HUDEP-2 (cell line): ENCODE data around the gene NR2F6.

Experiments used
- DNase-seq, 76 experiments: peaks; one replicate each; lab custom pipeline; 2025; ENCODE audit not compliant: unreplicated experiment in 76 of 76; lab: John Stamatoyannopoulos, UW

The NR2F6 gene

DNA sequence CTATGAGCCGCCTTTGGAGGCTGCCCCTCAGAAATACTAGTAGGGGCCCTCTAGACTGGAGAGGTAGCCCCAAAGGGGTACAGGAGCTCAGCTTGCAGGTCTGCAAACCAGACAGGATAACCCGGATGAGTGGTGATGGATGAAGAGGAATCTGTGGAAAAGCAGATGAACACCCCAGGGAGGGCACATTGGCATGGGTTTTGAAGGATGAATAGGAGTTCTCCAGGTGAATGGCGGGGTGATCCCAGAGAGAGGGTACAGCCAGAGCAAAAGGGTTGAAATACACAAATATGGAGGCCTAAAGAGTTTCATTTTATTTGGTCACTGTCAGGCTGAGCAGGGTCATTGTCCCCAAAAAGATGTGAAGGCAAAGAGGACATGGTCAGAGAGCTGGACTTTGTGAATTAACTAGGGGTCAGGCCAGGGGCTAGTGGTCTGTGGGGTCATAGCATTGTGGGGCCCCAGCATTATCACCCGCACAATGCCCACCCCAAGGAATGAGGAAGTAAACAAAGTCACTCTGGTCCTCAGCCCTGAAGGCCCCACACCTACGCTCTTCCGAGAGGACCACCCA is 4.8 kb downstream of the NR2F6 start:
- no peak for DNase-seq

DNA sequence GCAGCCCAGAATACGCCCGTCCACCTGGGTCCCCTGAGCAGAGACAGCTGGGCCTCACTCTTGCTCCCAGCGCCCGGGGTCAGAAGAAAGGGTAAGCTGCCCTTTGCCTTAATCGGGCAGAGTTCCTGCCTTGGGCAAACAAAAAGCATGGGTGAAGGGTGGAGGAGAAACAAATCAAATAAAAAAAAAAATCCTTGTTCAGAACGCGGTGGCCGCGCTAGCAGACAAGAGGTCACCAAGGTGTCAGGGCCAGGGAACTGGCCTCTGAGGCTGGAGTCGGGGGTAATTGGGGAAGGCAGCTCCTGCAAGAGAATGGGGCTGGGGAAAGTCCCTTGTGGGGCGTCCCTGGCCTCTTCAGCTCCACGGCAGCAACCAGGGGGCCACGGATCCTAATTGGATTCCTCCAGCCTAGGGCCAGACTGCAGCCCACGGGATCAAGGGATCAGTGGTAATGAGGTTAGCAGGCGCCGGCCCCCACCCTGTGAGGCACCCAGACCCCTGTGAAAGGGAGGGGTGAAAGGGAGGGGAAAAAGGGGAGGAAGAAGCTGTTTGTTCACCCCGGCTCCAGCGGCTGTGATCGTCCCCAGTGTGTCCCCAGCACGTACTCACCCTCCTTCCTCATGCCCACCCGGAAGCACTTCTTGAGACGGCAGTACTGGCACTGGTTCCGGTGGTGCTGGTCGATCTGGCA is 5.5 kb downstream of the NR2F6 start:
- no peak for DNase-seq

DNA sequence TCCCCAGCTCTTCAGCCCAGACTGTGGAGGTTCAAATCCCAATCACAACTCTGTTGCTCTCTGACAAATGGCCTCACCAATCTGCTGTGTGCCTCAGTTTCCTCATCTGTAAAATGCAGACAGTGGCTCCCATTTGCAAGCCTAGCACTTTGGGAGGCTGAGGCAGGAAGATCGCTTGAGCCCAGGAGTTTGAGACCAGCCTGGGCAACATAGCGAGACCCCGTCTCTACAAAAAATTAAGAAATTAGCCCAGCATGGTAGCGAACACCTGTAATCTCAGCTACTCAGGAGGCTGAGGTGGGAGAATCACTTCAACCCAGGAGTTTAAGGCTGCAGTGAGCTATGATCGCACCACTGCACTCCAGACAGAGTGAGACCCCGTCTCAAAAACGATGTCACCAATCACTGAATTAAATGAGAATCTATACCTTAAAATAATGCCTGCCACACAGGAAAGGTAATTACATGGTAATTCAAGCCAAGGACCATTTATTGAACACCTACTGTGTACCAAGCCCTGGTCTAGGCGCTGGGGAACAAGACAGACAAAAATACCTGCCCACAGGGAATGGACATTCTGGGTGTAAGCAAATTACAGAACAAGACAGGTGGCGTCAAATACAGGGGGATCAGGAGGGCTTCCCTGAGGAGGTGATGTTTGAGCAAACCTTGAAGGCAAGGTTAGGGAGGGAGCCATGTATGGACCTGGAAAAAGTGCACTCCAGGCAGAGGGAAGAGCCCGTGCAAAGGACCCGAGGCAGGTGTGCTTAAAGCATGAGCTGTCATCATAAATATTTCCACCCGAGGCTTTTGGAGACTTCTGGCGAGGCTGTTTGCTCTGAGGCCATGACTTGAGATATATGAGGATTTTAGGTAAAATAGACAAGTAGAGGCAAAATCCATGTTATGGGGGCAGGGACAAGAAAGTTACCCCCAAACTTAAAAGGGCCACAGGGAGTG is 7.7 kb downstream of the NR2F6 start:
- DNase-seq: no peak

DNA sequence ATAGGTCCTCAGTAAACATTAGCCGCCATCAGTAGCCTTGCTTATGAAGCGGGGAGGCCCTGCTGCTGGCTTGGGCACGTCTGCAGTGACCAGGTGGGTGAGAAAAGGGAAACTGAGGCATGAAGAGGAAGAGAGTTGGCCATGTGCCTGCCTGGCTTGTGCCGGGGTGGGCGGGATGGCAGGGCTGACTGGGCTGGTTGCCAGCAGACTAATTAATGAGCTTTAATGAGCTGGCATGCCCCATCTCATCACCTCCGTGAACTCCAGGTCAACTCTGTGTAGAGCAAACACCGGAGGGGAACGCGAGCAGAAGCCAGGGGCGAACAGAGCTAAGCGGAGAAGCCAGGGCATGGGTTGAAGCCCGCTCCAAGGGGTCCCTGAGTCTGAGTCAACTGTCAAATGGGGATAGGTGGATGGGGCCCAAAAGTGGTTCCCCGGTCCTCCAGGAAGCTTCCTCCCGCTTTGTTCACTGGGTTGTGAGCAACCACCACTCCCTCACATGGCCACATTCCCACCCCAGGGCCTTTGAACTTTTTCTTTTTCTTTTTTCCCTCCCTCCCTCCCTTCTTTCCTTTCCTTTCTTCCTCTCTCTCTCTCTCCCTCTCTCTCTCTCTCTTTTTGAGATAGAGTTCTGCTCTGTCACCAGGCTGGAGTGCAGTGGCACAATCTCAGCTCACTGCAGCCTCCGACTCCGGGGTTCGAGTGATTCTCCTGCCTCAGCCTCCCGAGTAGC is 8.7 kb downstream of the NR2F6 start:
- DNase-seq: peak in 4 of 76 experiments; percentile 15 to 33 (median 31)

DNA sequence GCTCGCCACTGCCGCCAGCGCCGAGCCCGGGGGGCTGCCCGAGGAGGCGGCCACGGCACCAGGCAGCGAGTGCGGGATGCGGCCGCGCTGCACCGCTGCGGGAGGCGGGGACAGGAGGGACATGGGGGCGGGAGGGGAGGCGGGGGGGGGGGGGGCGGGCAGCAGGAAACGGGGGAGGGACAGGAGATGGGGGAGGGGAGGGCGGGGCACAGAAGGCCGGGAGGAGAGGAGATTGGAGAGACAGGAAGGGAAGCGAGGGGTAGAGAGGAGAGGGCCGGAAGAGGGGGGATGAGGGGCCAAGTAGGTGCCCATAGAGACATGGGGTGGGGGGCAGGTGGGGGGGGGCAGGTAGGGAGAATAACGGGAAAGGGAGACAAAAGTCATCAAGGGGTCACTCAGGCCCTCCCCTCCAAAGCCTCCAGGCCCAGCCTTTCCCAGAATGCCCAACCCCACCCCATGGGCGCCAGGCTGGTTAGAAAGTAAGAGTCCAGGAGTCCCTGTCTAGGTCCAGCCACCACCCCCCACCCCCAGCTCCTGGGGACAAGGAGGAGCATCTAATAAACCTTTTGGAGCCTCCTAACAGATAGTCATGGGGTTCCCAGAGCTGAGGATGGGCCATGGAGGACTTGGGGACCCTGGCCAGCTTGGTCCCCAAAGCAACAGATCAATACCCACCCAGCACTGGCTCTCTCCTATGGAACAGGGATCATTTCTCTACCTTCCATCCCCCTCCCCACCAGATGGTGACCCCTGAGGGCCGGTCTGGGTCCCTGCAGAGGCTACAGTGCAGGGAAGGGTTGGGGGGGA is 9.5 kb downstream of the NR2F6 start:
- peak in 39 of 76 experiments; percentile 21 to 71 (median 52) for DNase-seq

DNA sequence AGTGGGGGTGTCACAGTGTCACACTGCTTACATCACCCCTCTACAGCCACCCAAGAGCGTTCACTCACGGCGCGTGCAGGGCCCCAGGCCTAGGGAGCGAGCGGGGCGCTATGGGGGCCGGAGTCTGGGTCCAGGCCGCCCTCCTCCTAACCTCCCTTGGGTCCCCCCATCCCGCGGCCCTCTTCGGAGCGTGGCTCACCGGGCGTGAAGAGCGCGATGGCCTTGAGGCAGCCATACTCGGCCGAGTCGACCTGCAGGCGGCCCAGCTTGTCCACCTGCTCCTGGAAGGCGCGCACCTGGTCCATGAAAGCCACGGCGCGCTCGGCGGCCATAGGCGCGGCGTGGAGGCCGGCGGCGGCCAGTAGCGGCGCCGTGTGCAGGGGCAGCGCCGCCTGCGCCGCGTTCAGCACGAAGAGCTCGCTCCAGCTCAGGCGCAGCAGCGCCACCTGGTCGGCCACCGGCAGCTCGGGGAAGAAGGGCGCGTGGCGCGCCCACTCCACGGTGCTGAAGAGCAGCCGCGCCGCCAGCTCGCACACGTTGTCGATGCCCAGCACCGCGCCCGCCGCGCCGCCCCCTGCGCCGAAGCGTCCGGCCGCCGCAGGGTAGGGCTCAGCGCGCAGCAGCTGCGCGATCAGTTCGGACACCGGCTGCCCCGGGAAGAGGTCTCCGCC is 10.3 kb downstream of the NR2F6 start:
- DNase-seq: peak in 61 of 76 experiments; percentile 11 to 75 (median 56)

DNA sequence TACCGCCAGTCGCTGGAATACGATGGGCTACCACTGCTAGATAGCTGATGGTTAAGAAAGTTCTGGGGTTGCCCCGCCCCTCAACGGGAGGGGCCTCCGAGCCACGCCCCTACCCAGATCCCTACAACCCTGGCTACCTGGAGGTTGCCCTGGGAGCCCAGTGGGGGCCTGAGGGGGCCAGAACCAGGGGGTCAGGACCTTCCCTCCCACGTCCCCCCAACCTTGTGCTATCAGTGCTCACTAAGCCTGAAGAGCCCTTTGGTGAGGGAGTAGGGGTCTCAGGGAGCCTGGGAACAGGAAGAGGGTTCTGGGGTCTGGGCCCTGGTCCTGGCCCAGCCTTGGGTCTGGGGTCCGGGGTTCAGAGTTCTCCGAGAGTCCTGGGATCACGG is 10.8 kb downstream of the NR2F6 start:
- DNase-seq: peak in 67 of 76 experiments; percentile 14 to 82 (median 64)

DNA sequence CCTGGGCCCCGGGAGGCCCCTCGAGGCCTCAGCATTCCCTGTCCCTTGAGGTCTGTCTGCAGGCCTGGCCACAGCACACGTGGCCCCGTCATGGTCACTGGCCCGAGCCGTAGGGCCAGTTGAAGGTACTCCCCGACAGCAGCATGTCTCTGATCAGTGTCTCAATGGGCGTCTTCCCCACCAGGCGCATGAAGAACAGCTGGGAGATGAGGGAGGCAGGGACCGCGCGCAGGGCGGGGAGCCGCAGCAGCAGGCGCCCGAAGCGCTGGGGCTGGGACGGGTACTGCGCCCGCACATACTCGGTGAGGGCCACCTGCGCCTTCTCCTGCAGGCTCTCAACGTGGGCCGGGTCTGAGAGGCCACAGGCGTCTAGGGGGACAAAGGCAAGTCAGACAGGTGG is 13.5 kb downstream of the NR2F6 start:
- no peak for DNase-seq

DNA sequence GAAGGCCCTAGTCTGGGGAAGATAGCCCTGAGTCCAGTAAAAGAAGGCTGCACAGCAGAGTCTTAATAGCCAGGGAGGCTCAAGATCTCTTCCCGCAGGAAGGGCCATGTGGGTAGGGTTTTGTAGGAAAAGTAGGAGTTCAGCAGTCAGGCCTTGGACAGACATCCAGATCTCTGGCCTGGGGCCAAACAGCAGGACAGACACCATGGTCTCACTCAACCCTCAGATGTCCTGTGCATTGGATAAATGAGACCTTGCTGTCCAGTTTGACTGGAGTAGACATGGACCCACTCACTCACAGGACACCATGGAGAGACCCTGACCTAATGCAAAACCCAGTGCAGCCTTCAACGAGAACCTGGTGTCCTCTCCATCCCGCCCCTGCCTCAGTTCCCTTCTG is 15.8 kb downstream of the NR2F6 start:
- DNase-seq: no peak

DNA sequence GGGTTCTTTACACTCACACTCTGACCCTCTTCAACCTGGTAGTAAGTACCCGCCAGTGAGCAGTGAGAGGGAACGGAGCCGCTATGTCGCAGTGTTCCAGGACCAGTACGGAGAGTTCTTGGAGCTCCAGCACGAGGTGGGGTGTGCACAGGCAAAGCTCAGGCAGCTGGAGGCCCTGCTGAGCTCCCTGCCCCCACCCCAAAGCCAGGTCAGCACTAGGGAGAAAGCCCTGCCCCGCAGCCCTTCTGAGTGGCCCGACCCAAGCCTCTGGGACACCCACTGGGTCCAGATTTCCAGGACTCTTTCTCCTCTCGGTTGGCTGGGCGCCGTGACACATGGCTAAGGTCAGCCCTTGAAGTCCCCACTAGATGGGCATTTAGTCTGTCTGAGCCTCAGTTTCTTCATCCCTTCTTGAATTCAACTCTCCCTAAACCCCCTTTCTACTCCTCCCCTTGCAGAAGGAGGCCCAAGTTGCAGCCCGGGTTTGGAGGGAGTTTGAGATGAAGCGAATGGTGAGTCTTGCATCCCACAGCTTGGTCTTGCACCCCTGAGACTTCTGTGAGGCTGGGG is 17.8 kb downstream of the NR2F6 start:
- DNase-seq: no peak

DNA sequence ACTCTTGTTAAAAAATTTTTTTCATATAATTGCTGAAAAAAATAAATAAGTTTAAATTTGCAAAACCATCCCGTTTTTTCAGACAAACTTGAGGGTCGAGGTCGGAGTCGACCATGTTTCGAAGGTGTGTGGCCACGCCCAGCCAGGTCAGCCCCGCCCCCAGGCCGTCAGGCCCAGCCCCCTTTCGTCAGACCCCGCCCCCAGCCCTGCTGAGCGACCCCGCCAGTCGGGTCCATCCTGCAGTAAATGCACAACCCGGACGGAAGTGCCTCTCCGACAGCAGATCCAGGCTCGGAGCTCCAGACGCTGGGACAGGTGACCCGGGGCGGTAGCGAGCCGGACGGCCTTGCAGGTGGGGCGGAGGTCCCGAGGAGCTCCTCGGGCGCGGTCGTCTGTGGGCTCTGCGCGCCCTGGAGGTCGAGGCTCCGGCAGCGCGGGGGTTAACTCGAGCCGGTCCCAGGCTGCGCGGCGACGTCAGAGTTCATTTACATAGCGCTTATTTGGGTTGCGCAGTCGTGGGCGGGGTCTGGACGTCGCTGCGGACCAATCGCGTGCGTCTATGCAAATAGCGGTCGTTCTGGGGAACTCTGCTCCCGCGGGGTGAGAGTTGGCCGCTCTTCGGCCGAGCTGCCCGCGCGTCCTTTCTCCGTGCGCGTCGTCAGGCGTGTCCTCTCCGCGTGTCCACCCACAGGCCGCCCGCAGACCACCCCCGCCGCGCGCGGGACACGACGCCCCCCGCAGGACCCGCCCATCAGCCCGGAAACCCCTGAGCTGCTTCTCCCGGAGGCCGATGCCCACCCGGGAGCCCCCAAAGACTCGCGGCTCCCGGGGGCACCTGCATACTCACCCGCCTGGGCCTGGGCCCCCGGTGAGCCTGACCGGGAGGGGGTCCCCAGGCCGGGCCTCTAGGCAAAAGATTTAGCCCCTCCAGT is 19.5 kb downstream of the NR2F6 start, which contains the start of gene OCEL1:
TSS of gene OCEL1 (plus strand) at position 225 of the 932 bp plus-strand sequence. CDS start at position 247, 22 bp downstream.
- peak; percentile 68 to 100 (median 98) for DNase-seq

DNA sequence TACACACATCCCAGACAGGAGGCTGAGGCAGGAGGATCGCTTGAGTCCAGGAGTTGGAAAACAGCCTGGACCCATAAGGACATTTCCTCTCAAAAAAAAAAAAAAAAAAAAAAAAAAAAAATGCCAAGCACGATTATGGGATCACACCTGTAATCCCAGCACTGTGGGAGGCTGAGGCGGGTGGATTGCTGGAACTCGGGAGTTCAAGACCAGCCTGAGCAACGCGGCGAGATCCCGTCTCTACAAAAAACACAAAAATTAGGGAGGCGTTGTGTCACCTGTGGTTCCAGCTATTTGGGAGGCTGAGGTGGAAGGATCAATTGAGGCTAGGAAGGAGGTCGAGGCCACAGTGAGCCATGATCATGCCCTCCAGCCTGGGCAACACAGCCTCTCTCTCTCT is 20.7 kb downstream of the NR2F6 start:
- no peak for DNase-seq

DNA sequence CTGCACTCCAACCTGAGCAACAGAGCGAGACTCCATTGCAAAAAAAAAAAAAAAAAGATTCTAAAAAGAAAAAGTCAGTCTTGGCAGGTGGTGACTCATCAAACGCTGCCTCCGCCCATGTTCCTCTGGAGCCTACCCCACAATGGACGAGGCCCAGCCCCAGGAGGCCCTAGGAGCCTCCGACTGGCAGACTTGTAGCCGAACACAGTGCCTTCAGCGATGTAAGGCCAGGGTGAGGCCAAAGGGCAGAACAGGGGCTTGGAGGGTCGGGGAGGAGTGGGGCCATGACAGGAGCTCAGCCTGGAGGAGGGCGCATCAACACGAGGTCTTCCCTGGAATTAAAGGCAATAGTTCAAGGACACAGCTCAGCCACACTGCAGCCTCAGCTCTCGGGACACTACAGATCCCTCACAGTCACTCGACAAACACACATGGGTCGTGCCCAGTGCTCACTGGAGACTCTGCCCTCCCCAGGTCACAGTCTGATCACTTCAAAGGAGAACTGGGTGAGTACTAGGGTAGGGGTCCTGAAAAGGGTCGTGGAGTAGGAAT is 25.4 kb downstream of the NR2F6 start:
- DNase-seq: peak in 69 of 76 experiments; percentile 30 to 84 (median 66)

DNA sequence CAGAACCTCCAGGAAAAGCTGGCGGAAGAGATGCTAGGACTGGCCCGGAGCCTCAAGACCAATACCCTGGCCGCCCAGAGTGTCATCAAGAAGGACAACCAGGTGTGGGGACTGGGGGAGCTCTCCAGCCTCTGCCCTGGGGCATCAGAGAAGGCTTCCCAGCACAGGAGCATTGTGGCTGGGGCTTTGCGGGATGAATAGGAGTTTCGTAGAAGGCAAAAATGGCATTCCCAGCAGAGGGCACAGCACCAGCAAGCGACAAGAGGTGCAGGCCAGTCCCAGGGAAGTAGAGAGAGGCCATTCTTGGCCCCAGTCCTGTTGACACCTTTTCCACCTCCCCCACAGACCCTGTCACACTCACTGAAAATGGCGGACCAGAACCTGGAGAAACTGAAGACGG is 26.4 kb downstream of the NR2F6 start:
- no peak for DNase-seq

DNA sequence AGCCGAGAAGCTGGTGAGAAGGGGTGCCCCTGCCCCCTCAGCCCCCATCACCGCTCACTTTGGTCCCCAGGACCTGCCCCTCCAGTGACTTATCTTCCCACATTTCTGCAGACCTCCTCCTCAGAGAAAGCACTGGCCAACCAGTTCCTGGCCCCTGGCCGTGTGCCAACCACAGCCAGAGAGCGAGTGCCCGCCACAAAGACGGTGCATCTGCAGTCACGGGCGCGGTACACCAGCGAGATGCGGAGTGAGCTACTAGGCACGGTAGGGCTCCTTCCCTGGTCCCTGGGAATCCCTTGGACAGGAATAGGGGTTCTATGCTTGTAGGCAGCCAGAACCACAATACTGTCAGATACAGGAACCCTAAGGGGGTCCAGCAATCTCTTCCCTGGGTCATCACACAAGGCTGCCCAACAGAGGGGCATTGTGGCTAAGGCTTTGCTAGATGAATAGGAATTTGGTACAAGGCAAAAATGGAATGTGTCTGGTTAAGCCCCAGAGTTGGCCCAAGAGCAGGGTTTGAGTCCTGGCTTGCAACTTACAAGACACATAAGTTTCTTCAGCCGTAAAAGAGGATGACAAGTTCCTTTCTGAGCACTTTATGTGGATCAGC is 29.6 kb downstream of the NR2F6 start:
- DNase-seq: no peak

DNA sequence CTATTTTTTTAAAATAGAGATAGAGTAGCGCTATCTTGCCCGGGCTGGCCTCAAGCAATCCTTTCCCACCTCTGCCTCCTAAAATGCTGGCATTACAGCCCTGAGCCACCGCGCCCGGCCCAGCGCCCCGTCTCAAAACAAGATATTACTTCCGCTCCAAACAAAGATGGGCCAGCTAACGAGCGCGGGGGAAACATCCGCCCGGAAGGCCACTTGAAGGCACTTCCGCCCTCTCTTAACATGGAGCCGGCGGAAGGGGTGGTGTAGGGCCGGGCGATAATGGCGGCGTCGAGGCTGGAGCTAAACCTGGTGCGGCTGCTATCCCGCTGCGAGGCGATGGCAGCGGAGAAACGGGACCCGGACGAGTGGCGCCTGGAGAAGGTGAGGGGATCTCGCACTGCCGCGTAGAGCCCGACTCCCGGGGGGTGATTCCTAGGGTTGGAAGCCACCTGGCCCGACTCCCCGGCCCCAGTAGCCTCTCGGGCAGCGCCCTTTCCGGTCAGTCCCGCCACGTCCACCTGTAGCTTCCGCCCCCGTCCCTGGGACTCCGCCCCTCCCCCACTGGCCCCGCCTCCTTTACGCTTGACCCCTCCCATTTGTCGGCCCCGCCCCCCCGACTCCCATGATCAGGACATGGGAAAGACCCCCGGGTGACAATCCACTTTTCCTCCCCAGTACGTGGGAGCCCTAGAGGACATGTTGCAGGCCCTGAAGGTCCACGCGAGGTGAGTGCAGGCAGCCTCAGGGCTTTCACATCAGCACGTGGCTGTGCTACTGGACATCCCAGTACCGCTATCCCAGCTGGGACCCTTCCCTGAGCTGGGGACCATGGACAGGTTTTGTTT is 30.4 kb downstream of the NR2F6 start, which contains the start of gene USE1:
TSS of gene USE1 (plus strand) at position 231 of the 845 bp plus-strand sequence. CDS start at position 280, 49 bp downstream.
- DNase-seq: peak in 75 of 76 experiments; percentile 62 to 95 (median 89)
